Uterus (tissue), 4 donors: Measurements from ENCODE around the gene CPNE4. TPM values are rescaled to one million over a fixed set of nuclear protein-coding genes. Genes with fewer than 3 reads are reported as not detected.

Experiments used
- DNase-seq, 2 donors: peaks; one replicate each; pipeline ENCODE4 v3.0.0-alpha.2; 2019 to 2020
- H3K27ac ChIP-seq, 2 donors: fragments of 200-600 bp; sonication (generic); 1 replicate in 1 of 2; 2 replicates in 1 of 2; pipeline ENCODE4 v1.5.1; 2016 to 2018
- H3K27me3 ChIP-seq, 2 donors: fragments of 200-600 bp; sonication (generic); one replicate each; pipeline ENCODE4 v1.5.1; 2018 to 2019; ENCODE audit warnings: control low read depth in 1 of 2
- H3K36me3 ChIP-seq, 2 donors: fragments of 200-600 bp; sonication (generic); one replicate each; pipeline ENCODE4 v1.5.1; 2019; ENCODE audit warnings: control low read depth in 1 of 2
- H3K4me1 ChIP-seq, 2 donors: fragments of 200-600 bp; sonication (generic); one replicate each; pipeline ENCODE4 v1.5.1; 2018 to 2019; ENCODE audit warnings: control low read depth in 1 of 2
- H3K4me3 ChIP-seq, 2 donors: fragments of 200-600 bp; sonication (generic); 1 replicate in 1 of 2; 2 replicates in 1 of 2; pipeline ENCODE4 v1.5.1; 2018 to 2019; ENCODE audit warnings: mild to moderate bottlenecking in 1 of 2
- H3K9me3 ChIP-seq, 2 donors: fragments of 200-600 bp; sonication (generic); one replicate each; pipeline ENCODE4 v1.5.1; 2019; ENCODE audit warnings: control low read depth in 1 of 2
- CTCF ChIP-seq, 4 experiments: fragments of 200-600 bp in 2 of 4; fragments of 450-650 bp in 2 of 4; sonication (generic) in 2 of 4; IDR thresholded peaks; one replicate each; pipeline ENCODE4 v1.5.1; 2016 to 2019; ENCODE audit warnings: antibody characterized with exemption in 4 of 4, mild to moderate bottlenecking in 2 of 4, moderate library complexity in 1 of 4
- POLR2A ChIP-seq, 2 donors: fragments of 450-650 bp; IDR thresholded peaks; one replicate each; pipeline ENCODE4 v1.6.1; 2016; ENCODE audit warnings: antibody characterized with exemption in 2 of 2, mild to moderate bottlenecking in 1 of 2, moderate library complexity in 1 of 2
- intact Hi-C: fragments of 100-400 bp; cut with DNase I; formaldehyde crosslinking; loops from one replicate; pipeline ENCODE4 v1.15.1; 2023; ENCODE audit warnings: low total_unique reads
- total RNA-seq, 4 donors: library from RNA; depleted of rRNA in 3 of 4; stranded (reverse); fragments of >200 nt in 3 of 4; gene quantifications; one replicate each; pipeline versions ENCODE4 v1.1.0 to v1.2.4, GENCODE V29; 2014 to 2023
- donor health status: DM: yes; HTN: yes; CAD: no.

CPNE4 gene
- total RNA-seq, 4 donors from 2014 or later = 0.35 TPM; not detected in 3

DNA sequence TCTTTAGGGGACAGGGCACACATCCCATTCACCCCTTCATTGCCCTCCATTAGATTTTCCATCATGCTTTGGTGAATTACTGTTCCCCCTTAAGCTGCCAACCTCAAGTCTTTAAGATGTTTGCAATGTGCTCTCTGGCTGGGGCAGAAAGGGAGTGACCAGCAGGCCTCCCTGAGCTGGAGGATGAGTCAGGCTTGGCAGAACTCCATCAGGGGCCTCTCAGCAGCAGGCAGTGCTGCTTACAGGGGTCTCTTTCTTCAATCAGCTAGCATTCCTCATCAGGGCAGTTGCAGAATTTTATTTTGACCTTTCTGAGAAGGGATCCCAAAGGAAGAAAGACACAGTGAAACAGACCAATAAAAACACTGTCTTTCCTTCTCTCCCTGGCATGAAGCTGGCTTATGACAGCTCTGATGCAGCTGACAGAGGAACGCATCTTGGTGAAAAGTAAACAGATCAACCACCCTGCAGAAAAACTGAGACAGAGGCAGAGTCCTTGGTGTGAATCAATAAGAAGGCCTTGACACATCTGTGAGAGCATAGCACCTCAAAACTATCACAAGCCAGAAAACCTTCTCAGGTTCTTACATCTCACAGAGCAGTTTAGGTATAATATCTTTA, 443.3 kb downstream of the CPNE4 start:
- Histone ChIP-seq H3K9me3 (no peaks in the 10 kb centered on the region), H3K4me3 (no peak overlapping the region), H3K27me3 (no peaks in the 10 kb centered on the region), H3K36me3 (no peaks in the 10 kb centered on the region), H3K4me1 (no peaks in the 10 kb centered on the region), H3K27ac (peak overlapping the region; percentile 27 to 60)
- TF ChIP-seq CTCF (IDR thresholded peaks at IDR 0.05) = no peak
- TF ChIP-seq POLR2A (IDR thresholded peaks at IDR 0.05) = no peak
- intact Hi-C loops = no loop called here
- peak; percentile 43 to 56 for DNase-seq

DNA sequence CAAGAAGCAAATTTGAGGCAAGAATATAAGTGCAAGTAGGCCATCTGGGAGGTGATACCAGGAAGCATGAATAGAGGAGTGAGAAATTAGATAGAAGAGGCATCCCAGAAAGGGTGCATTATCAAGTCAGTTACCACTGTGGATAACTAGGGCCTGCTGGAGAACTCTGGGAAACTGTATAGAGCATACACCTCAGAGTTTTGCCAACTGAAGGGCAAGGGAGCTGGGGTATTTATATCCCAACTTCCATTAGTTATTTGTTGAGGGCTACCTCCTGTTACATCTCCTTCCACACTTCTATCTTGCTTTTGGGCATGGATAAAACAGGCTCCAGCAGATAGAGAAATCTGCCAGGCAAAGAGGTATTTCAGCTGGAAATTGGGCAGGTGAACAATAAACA, 448.5 kb downstream of the CPNE4 start:
- H3K27ac ChIP-seq = no peak overlapping the region
- H3K4me1 ChIP-seq = no peaks in the 10 kb centered on the region
- H3K36me3 ChIP-seq = no peaks in the 10 kb centered on the region
- intact Hi-C loops = no loop called here
- TF ChIP-seq CTCF (IDR thresholded peaks at IDR 0.05) (no peak), POLR2A (IDR thresholded peaks at IDR 0.05) (no peak)
- no peaks in the 10 kb centered on the region for H3K27me3 ChIP-seq
- H3K9me3 ChIP-seq = no peaks in the 10 kb centered on the region
- no peak overlapping the region for H3K4me3 ChIP-seq
- DNase-seq = no peak

DNA sequence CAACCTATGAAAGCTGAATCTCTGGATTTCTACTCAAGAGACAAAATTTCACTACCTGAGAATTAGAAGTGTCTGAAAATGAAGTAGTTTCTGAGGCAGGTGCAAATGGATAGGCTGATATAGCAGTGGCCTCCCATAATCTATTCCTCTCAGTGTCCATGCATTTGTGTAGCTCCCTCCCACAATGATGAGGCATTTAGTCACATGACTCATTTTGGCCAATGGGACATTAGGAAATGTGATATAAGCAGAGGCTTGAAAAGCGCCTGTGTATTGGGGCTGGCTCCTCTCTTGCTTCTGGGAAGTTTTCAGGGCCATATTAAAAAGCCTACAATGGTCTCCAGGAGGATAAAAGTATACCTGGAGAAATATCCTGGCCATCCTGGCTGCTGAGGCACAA, 452.4 kb downstream of the CPNE4 start:
- TF ChIP-seq CTCF (IDR thresholded peaks at IDR 0.05) (no peak), POLR2A (IDR thresholded peaks at IDR 0.05) (no peak)
- Histone ChIP-seq H3K4me1 (no peaks in the 10 kb centered on the region), H3K27me3 (no peaks in the 10 kb centered on the region), H3K27ac (no peak overlapping the region), H3K4me3 (no peak overlapping the region), H3K9me3 (no peaks in the 10 kb centered on the region), H3K36me3 (no peaks in the 10 kb centered on the region)
- intact Hi-C loops = no loop called here
- no peak for DNase-seq

DNA sequence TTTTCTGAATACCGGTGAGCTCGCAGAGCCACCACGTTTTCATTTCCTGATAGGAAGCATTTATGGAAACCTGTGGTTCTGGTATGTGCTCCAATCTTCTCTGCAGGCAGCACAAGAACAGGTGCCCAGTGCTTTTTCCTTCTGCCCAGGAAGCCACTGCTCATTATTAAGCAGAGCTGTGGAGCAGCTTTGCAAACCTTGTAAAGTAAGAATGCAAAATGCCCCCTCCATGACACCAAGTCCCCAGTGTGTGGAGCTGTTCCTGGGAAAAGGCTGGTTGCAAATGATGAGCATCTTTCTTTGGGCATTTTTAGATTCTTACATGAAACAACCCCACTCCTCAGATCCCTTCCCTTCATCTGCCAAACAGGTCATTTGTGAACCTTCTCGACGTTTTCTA, 466.4 kb downstream of the CPNE4 start:
- Histone ChIP-seq H3K36me3 (no peaks in the 10 kb centered on the region), H3K27ac (no peak overlapping the region), H3K4me3 (no peak overlapping the region), H3K9me3 (no peaks in the 10 kb centered on the region), H3K27me3 (no peaks in the 10 kb centered on the region), H3K4me1 (no peaks in the 10 kb centered on the region)
- no peak for TF ChIP-seq CTCF (IDR thresholded peaks at IDR 0.05)
- TF ChIP-seq POLR2A (IDR thresholded peaks at IDR 0.05) = no peak
- intact Hi-C loops = no loop called here
- DNase-seq = no peak

- Histone ChIP-seq H3K4me3 (no peak overlapping the region), H3K36me3 (no peaks in the 10 kb centered on the region), H3K27ac (no peak overlapping the region), H3K9me3 (no peaks in the 10 kb centered on the region), H3K4me1 (no peaks in the 10 kb centered on the region), H3K27me3 (no peaks in the 10 kb centered on the region)
- no peak for TF ChIP-seq POLR2A (IDR thresholded peaks at IDR 0.05)
- TF ChIP-seq CTCF (IDR thresholded peaks at IDR 0.05) = no peak
- intact Hi-C loops = no loop called here
- DNase-seq = no peak
Measured at GRCh38 chr3:131564812-131565211, 470.0 kb downstream of the CPNE4 start.
